SHP77 (cell line): ENCODE measurements around the gene ABCB9.

ENCODE experiments used
- DNase-seq, 2 experiments: peaks; one replicate each; lab custom pipeline; 2025; lab: John Stamatoyannopoulos, UW

The ABCB9 gene

GRCh38 chr12:122994781-122995502, 28.7 kb upstream of the ABCB9 start:
- DNase-seq = no peak

DNA sequence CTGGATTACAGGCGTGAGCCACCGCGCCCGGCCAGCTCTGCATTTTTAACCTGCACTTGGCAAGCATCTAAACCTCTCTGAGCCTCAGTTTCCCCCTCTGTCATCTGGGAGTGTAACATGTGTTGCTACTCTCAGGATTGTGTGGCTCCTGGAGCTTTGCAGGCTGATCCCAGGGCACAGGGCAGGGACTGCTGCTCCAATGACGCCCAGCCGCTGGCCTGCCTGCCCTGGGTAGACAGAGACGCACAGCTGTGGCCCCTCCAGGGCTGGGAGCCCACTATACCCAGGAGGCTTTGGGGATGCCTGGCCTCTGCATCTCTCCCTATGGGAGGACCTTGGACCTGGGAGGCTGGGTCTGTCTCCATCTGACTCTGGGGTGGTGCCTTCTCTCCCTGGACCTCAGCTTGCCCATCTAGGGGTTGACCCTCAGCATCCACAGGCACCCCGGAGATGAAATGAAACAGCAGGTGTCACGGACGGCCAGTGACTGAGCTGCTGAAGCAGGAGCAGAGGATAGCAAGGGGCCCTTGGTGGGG, 27.9 kb upstream of the ABCB9 start:
- DNase-seq = no peak

- DNase-seq = no peak
Observed at GRCh38 chr12:122992386-122992785, 26.1 kb upstream of the ABCB9 start.

DNA sequence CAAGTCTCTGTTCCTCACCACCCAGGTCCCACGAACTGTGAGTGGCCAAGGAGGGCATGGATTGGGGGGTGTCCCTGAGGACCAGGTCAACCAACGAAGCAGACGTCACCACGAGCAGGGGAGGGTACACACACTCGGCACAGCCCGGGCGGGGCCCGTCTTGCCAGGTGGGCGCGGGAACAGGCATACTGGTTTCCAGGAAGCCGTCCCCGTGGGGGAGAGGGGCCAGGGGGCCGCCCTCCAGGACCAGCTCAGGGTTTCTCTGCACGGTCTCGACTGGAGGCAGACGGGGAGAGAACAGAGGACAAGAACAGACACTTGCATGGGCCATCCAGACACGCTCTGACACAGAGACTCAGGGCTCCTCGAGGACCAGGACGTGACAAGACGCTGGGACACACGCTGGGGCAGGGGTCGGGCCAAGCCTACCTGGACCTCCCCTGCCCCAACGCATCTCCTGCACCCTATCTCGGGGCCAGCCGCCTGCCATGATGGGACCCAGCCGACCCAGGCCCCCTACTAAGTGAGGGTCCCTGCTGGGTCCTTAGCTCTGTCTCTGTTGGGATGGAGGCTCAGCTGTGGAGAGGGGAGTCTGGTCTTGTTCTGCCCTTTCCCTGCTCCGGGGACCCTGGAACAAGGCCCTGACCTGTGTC, 25.5 kb upstream of the ABCB9 start:
- no peak for DNase-seq

DNA sequence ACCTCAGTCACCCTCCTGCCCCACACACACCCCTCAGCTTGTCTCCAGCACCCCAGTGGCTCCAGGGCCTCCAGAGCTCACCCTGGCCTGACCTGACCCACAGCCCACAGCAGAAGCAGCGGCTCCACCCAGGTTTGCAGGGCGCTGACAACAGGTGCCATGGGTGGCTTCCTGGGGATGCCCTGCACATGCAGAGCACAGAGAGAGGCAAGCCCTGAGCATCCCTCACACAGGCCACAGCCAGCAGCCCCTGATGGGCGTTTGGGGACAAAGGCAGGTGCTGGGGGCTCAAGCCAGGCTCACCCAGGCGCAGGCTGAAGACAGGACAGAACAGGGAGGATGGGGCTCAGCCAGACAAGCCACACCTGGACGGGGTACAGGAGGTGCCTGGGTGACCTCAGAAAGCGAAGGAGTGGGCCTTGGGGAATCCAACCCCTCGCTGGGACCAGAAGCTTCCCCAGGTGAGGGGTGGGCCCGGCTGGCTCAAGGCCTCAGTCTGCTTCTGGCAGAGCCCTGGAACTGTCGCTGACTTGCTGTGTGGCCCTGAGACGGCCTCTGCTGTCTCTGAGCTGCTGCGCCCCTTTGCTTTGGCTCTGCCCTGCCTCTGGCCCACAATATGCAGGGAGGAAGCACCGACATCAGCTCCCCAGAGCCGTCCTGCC, 24.8 kb upstream of the ABCB9 start:
- DNase-seq = no peak

GRCh38 chr12:122990561-122990960, 24.3 kb upstream of the ABCB9 start:
- no peak for DNase-seq

GRCh38 chr12:122989874-122990419, 23.7 kb upstream of the ABCB9 start:
- DNase-seq = no peak

GRCh38 chr12:122989225-122989839, 23.1 kb upstream of the ABCB9 start:
- no peak for DNase-seq

DNA sequence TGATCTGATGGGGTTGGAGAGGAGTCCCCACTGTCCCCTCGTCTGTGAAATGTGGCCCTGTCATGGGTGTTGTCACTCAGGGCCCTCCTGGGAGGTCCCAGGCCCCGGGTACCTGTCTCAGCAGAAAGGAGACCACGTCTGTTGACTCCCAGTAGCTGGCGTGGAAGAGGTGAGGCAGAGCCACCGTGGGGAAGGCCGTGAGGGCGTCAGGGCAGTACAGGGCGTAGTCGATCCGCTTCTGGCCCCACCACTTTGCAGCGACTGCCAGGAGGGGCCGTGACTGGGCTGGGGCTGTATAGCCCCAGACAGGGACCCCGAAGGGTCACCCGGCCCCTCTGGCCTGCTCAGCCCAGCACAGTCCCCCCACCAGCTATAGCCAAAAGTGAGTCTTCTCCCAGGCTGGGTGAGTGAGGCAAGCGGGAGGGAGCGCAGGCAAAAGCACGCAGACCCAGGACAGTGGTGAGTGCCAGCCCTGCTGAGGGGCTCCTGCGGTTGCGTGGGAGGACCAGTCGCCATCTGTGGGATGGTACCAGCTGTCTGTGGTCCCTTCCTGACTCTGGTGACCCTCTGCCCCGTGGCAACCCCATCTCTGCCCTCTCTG, 22.4 kb upstream of the ABCB9 start:
- DNase-seq = no peak

- no peak for DNase-seq
Observed at GRCh38 chr12:122988036-122988435, 21.8 kb upstream of the ABCB9 start.

DNA sequence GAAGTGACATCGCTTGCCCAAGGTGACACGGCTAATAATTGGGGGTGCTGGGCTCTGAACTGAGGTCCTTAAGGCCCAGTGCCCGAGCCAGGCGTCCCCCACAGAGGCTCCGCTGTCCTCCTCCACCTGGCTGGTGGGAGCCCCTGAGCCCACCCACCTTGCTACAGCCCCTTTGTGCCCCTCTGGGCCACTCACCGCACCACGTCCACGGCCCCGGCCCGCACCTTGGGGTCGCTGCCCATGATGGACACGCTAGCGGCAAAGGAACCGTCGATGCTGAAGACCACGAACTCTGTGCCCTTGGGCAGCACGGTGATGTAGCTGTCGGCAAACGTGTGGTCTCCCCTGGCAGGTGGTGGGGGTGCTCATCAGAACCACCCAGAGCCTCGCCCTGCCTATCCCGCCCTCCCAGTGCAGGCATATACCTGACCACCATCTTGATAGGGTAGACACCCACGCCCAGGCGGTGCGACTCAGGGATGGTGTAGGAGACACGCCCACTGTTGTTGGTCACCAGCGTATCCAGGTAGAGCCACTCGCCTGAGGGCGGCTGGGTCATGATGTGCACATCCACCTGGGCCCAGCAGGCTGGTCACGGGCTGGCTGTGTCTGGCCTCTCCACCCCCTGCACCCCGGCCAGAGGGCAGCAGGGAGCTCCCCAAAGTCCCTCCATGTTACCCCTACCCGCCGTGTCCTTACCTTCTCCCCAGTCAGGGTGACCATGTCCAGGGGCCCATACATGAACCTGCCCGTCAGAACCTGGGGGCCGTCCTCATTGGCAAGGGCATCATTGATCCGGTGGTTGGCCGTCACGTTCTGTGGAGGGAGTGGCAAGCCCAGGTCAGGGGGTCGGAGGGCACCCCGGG, 21.1 kb upstream of the ABCB9 start:
- no peak for DNase-seq

DNA sequence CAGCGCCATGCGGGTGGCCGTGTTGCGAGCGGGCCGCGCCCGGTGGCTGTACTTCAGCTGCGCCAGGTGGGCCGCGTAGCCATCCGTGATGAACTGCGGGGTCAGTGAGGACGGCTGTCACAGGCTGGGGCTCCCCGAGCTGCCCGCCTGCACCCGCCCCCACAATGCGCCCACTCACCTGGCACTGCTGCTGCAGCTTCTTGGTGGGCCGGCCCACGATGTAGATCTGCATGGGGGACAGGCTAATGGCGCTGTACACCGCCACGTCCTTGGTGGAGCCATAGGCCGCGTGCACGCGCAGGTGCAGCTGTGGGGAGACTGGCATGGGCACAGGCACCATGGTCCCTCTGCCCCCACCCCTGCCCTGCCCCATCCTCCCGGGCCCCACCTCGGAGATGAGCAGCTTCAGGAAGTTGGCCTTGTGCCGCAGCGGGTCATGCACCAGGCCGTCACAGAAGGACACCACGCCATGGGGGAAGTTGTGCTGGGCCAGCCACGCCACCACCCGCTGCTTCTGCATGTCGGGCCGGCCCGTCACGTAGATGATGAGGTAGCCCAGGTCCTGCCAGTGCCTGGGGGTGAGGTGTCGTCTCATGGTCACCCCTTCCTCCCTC, 20.1 kb upstream of the ABCB9 start:
- DNase-seq = no peak

DNA sequence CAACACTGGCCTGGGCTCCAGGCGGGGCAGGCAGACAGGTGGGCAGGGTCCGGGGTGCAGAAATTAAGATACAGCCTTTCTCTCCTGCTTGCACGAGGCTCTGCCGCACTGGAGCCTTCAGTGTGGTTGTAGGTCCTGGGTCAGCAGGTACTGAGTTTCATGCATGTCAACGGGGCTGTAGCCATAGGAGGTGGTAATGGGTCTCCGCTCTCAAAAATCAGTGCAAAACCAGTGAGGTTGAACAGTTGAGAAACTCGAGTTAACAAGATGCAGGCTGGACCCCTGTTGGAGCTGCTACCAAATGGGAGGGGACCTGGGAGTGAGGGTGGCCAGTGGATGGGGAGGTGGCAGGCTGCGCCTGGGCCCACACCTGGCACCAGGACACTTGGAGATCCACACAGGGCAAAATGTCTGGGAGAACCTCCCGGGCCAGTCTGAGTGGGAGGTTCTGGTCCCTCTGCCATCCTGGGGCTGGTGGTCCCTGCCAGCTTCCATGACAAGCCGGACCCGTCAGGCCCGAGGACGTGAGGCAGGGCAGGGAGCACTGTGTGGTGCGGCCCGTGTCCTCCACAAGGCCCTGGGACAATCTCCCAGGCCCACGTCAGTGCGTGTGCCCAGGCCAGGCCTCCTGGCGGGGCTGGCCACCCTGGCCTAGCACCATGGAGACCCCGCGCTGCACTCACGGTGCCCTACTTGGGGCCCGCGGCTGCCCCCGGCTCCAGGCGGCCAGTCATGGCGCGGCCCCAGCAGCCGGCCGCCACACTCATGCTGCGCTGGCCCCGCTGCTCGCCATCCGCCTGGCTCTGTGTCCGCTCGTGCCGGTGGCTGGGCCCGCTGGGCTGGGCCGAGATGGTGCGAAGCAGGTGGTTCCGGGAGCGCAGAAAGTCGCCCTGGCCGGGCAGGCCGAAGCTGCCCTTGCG, 19.3 kb upstream of the ABCB9 start:
- no peak for DNase-seq

DNA sequence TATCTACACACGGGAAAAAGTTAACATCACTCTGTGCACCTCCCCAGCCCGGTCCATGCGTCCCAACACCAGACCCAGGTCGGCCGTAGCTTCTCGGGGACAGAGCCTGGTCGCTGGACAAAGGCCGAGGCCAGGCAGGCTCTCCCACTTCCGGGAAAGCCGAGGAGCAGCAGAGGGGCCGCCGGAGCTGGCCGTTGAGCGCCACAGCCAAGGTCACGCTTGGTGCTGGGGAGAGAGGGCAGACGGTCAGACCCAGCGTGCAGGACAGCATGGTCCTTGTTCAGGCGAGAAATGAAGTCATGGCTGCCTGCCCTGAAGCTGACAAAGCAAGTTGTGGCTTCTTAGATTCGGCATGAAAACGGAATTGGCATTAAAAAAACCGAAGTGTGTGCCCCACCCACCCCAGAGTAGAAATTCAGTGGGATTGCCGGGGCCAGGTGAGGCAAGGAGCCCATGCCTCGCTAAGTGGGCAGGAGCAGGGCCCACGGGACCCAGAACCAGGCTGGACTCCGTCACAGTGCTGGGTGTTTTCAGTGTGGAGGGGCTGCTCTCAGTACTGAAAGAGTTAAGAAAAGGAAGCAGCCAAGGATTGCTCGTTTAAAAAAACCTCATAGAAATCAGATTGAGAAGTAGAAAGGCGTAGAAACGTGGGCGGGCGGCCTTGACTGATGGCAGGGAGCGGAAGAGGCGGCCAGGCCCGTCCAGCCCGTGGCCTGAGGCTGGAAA, 18.5 kb upstream of the ABCB9 start:
- no peak for DNase-seq

GRCh38 chr12:122983789-122984515, 17.7 kb upstream of the ABCB9 start:
- no peak for DNase-seq

DNA sequence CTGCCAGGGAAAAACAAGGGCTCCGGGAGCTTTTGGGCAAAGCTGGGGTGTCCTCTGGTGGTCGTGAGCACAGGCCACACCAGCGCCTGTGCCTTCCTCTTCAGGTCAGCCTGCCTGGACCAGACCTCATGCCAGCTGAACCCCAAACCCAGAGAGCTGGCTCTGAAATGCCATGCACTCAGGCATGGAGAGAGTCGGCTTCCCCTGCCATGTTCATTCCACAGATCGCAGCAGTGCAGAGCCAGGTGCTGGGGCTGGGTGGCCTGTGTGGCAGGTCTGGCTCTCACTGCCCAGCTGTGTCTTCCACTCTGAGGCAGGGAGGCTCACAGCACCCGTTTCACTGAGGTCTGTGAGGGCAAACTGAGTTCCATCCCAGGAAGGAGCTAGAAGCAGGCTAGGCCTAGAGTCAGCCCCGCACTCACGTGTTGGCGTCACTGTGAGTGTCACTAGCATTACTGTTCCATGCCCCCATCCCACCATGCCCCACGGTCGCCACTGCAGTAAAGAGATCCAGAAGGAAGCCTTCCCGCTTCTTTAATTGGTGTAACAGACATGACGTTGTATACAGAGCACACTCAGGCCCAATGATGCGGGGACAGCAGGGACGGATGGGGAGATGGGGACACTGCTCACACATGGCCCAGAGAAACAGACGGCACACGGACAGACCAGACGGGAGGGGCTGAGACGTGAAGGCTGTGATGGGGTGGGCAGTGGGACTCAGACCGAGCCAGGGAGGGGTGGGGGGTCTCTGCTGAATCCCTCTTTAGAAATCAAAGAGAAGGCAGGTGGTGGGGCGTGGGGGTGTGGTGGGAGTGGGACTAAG, 16.9 kb upstream of the ABCB9 start:
- no peak for DNase-seq

- DNase-seq = no peak
Observed at GRCh38 chr12:122982477-122982815, 16.2 kb upstream of the ABCB9 start.
